Activated CD8-positive, alpha-beta T cell treated with anti-CD3 and anti-CD28 coated beads, Interleukin-2, amount 10 ng/mL, durations not matched to agents 7 days and 5 days (primary cell): ENCODE measurements around the gene XKR7. TPM values are rescaled to one million over a fixed set of nuclear protein-coding genes. Genes with fewer than 3 reads are reported as not detected.

Experiments used
- ATAC-seq: fragments of 150-1000 bp; cut with Tn5 transposase; one replicate; pipeline ENCODE4 v1.10.0; 2021; ENCODE audit warnings: moderate library complexity
- CTCF ChIA-PET: fragments of 350-600 bp; sonication (Branson Sonifier 250); formaldehyde crosslinking; loops from one replicate; lab custom pipeline; 2021; ENCODE audit warnings: antibody characterized with exemption; lab: Charles Lee
- POLR2A ChIA-PET: fragments of 350-600 bp; sonication (Branson Sonifier 250); formaldehyde crosslinking; loops from one replicate; lab custom pipeline; 2021; ENCODE audit warnings: antibody characterized with exemption; lab: Charles Lee
- DNase-seq: peaks from one replicate; pipeline ENCODE4 v3.0.0-alpha.2; 2020
- H3K27ac Mint-ChIP-seq: one replicate; pipeline ENCODE4 v1.8.0; 2021; ENCODE audit warnings: mild to moderate bottlenecking, mixed read lengths
- H3K27me3 Mint-ChIP-seq: one replicate; pipeline ENCODE4 v1.8.0; 2021; ENCODE audit warnings: low read depth, mixed read lengths
- H3K36me3 Mint-ChIP-seq: one replicate; pipeline ENCODE4 v1.8.0; 2021; ENCODE audit warnings: low read depth, mixed read lengths
- H3K4me1 Mint-ChIP-seq: one replicate; pipeline ENCODE4 v1.8.0; 2021; ENCODE audit warnings: low read depth, mixed read lengths
- H3K4me3 Mint-ChIP-seq: one replicate; pipeline ENCODE4 v1.8.0; 2021; ENCODE audit warnings: mild to moderate bottlenecking, mixed read lengths
- H3K9me3 Mint-ChIP-seq: one replicate; pipeline ENCODE4 v1.8.0; 2022; ENCODE audit warnings: mixed read lengths; ENCODE audit not compliant: insufficient read depth
- total RNA-seq, 2 experiments: library from RNA; stranded (reverse); gene quantifications; one replicate each; pipeline ENCODE4 v1.2.3, GENCODE V29; 2021

Gene XKR7
- total RNA-seq, 2 experiments from 2014 or later: 0.03 TPM; not detected in 1

DNA sequence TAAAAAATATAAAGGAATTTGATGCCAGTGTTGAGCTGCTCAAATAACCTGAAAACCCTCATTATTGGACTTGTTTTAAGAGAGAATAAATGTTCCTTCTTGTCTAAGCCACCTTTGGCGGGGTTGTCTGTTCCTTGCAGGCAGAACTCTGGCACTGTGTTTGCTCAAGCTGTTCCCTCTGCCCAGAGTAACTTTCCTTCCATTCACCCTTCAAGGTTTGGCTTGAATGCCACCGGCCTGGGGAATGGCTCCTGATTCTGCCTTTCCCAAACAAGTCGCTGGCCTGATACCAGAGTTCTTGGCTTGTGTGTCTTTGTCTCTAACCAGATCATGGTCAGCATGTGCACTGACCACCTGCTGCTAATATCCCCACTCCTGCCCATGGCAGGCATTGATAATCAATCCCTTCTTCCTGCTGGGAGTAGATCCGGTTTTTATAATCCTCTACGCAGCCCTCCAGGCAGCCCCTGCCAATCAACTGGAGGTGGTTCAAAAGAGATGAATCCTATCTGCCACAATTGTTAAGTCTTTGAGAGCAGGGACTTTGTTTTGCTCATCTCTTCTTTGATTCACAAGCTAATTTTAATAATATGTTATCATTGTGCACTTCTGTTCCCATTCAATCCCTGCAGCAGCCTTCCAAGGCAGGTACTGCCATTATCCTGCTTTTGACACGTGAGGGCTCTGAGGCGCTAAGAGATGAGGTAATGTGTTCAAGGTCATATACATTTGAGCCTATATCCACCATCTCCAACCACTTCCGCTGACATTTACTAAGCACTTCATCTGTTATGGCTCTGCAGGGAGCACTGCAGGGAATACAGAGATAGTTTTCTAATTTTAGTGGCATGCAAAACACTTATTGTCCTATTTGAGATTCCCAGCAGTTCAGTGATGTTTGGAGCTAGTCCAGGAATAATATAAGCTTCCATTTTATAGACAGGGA is 39.2 kb downstream of the XKR7 start:
- DNase-seq (no peak), ATAC-seq (no peak)
- Mint-ChIP-seq H3K27ac (no peak overlapping the region), H3K27me3 (no peaks in the 10 kb centered on the region), H3K36me3 (no peaks in the 10 kb centered on the region), H3K9me3 (no peaks in the 10 kb centered on the region), H3K4me3 (no peak overlapping the region), H3K4me1 (peaks cover 13% of the 10 kb centered on the region)
- ChIA-PET CTCF (interaction anchor here (1.1 to 2.3 kb wide), 2 partner anchors 11 to 24 kb away, joined by 3 to 12 read pairs; no protein-coding TSS in a partner anchor), POLR2A (interaction anchor here (0.8 kb wide), 1 partner anchor 56 kb away, joined by 3 read pairs; no protein-coding TSS in a partner anchor)

DNA sequence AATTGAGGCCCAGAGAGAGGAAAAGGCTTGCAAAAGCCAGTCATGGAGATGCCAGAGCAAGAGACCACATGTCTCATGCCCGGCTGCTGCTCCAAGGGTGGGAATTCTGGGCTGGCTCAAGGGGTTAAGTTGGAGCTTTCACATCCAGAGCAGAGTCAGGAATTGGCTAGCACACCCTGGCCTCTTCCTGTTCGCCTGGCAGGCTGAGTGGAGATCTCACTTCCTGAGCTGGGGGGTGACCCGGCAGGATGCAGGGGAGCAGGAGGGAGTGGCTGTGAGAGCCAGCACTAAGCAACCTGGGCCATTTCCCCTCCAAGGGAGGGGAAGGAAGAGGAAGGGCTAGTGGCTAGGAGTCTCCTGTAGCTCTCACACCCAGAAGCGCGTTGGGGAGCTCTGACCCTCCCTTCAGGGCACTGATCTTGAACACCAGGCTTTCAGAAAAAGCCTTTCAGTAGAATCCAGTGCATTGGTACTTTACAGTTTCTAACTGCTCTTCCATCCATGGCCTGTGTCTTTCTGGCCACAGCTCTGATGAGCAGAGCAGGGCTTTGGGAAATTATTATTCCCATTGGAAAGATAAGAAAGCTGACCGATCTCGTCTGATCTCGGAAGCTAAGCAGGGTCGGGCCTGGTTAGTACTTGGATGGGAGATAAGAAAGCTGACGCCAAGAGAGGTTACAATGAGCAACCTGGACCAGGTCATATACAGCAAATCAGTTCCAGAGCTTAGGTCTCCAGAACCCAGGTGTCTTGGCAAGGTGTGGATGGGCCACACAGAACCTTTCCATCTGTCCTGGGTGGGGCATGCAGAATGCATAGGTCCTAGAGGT is 40.1 kb downstream of the XKR7 start:
- no peak overlapping the region for H3K27ac Mint-ChIP-seq
- no peak overlapping the region for H3K4me3 Mint-ChIP-seq
- H3K9me3 Mint-ChIP-seq: no peaks in the 10 kb centered on the region
- no peaks in the 10 kb centered on the region for H3K27me3 Mint-ChIP-seq
- ChIA-PET CTCF (interaction anchor here (1.1 to 2.3 kb wide), 3 partner anchors 10 to 84 kb away, joined by 3 to 12 read pairs (median 4); no protein-coding TSS in a partner anchor), POLR2A (interaction anchor here (0.8 kb wide), 1 partner anchor 57 kb away, joined by 3 read pairs; no protein-coding TSS in a partner anchor)
- ATAC-seq: peak; percentile 27
- H3K4me1 Mint-ChIP-seq: peaks cover 13% of the 10 kb centered on the region
- peak; percentile 25 for DNase-seq
- H3K36me3 Mint-ChIP-seq: no peaks in the 10 kb centered on the region

DNA sequence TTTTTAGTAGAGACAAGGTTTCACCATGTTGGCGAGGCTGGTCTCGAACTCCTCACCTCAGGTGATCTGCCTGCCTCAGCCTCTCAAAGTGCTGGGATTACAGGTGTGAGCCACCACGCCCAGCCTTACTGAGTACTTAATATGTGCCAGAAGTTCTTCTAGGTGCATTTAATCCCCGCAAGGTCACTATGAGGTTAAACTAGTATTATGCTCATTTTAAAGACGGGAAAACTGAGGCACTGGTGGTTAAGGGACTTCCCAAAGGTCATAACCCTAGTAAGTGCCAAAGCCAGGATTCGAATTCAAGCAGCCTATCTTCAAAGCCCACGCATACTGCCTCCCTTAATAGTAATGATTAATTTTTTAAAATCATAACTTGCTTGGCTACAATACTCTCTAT is 41.6 kb downstream of the XKR7 start:
- H3K4me3 Mint-ChIP-seq: no peak overlapping the region
- ATAC-seq (no peak), DNase-seq (no peak)
- H3K9me3 Mint-ChIP-seq: no peaks in the 10 kb centered on the region
- H3K36me3 Mint-ChIP-seq: no peaks in the 10 kb centered on the region
- no peak overlapping the region for H3K27ac Mint-ChIP-seq
- peaks cover 13% of the 10 kb centered on the region for H3K4me1 Mint-ChIP-seq
- CTCF ChIA-PET: interaction anchor here (2.3 kb wide), 1 partner anchor 21 kb away, joined by 12 read pairs; no protein-coding TSS in a partner anchor
- POLR2A ChIA-PET: no interaction called here
- H3K27me3 Mint-ChIP-seq: peaks cover 3% of the 10 kb centered on the region

DNA sequence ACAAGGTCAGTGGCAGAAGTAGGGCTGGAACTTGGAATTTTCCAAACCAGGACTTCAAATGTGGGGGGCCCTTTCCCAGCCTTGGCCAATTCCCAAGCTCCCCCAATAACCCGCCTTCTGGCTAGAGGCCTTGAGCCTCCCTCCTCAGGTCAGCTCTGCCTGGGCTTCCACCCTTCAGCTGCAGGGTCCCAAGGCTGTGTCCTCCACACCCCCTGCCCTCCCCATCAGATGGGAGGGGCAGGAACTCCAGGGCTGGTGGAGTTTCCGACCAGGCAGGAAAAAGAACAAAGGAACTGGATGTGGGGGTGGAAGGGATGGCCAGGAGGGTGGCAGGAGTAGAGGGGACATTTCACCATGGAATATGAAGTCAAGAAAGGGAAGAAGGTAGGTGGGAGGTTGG is 42.1 kb downstream of the XKR7 start, which contains the start of gene CCM2L:
TSS of gene CCM2L (plus strand) at position 338 of the 400 bp plus-strand sequence. CDS start at position 355, 17 bp downstream.
- ATAC-seq: no peak
- Mint-ChIP-seq H3K4me1 (peaks cover 13% of the 10 kb centered on the region), H3K9me3 (no peaks in the 10 kb centered on the region), H3K36me3 (no peaks in the 10 kb centered on the region), H3K27ac (no peak within 1 kb of the TSS), H3K27me3 (peaks cover 5% of the 10 kb centered on the region), H3K4me3 (no peak within 1 kb of the TSS)
- POLR2A ChIA-PET: no interaction called here
- DNase-seq: no peak
- CTCF ChIA-PET: no interaction called here

DNA sequence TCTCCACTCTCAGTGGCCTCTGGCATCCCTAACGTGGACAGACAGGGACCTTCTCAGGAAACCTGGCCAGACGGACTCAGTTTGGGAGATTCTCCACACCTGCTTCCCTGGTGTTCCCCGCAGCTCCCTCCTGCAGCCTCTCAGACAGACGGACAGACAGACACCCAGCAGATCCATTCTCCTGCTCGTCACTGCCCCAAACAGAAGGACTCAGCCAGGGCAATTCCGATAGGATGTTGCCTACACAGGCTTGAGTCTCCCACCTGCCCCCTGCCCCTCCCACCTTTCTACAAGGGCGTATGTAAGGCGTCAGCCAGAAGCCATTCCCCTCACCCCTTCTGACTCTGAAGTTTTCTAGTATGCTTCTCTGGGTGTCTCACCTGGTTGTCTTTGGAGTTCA is 42.7 kb downstream of the XKR7 start:
- ChIA-PET POLR2A (no interaction called here), CTCF (no interaction called here)
- Mint-ChIP-seq H3K27me3 (peaks cover 11% of the 10 kb centered on the region), H3K4me3 (no peak overlapping the region), H3K27ac (no peak overlapping the region), H3K9me3 (no peaks in the 10 kb centered on the region), H3K36me3 (no peaks in the 10 kb centered on the region), H3K4me1 (peaks cover 13% of the 10 kb centered on the region)
- DNase-seq: no peak
- no peak for ATAC-seq

DNA sequence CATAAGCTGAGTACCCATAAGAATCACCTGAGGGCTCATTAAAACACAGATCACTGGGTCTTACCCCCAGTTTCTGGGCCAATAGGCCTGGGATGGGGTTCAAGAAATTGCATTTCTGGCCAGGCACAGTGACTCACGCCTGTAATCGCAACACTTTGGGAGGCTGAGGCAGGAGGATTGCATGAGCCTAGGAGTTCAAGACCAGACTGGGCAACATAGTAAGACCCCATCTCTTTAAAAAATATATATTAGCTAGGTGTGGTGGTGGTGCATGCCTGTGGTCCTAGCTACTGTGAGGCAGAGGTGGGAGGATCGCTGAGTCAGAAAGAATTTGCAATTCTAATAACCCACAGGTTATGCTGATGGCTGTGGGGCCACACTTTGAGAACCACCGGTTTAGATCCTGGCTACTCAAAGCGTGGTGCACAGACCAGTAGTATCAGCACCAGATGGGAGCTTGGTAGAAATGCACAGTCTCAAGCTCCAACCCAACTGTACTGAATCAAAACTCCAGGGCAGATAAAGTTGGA is 44.3 kb downstream of the XKR7 start:
- Mint-ChIP-seq H3K4me3 (no peak overlapping the region), H3K9me3 (no peaks in the 10 kb centered on the region), H3K36me3 (no peaks in the 10 kb centered on the region), H3K4me1 (peaks cover 13% of the 10 kb centered on the region), H3K27me3 (peaks cover 13% of the 10 kb centered on the region), H3K27ac (no peak overlapping the region)
- ChIA-PET CTCF (interaction anchor here (0.7 to 1.6 kb wide), 5 partner anchors 17 to 178 kb away, joined by 3 to 9 read pairs (median 3); no protein-coding TSS in a partner anchor), POLR2A (no interaction called here)
- DNase-seq (no peak), ATAC-seq (no peak)

DNA sequence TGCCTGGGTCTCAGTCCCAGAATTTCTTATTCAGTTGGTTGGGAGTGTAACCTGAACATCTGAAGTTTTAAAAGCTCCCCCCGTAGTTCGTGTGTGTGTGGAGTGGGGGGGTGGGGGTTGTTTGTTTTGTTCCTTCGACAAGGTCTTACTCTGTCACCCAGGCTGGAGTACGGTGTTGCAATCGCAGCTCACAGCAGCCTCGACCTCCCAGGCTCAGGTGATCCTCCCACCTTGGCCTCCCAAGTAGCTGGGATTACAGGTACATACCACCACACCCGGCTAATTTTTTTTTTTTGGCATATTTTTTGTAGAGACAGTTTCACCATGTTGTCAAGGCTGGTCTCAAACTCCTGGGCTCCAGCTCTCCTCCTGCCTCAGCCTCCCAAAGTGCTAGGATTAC is 45.4 kb downstream of the XKR7 start:
- peaks cover 22% of the 10 kb centered on the region for H3K27me3 Mint-ChIP-seq
- no peak for DNase-seq
- H3K4me3 Mint-ChIP-seq: no peak overlapping the region
- no peak for ATAC-seq
- no peak overlapping the region for H3K27ac Mint-ChIP-seq
- CTCF ChIA-PET: interaction anchor here (1.3 to 1.6 kb wide), 3 partner anchors 18 to 180 kb away, joined by 3 to 9 read pairs (median 5); no protein-coding TSS in a partner anchor
- peaks cover 7% of the 10 kb centered on the region for H3K4me1 Mint-ChIP-seq
- POLR2A ChIA-PET: no interaction called here
- H3K36me3 Mint-ChIP-seq: no peaks in the 10 kb centered on the region
- no peaks in the 10 kb centered on the region for H3K9me3 Mint-ChIP-seq

DNA sequence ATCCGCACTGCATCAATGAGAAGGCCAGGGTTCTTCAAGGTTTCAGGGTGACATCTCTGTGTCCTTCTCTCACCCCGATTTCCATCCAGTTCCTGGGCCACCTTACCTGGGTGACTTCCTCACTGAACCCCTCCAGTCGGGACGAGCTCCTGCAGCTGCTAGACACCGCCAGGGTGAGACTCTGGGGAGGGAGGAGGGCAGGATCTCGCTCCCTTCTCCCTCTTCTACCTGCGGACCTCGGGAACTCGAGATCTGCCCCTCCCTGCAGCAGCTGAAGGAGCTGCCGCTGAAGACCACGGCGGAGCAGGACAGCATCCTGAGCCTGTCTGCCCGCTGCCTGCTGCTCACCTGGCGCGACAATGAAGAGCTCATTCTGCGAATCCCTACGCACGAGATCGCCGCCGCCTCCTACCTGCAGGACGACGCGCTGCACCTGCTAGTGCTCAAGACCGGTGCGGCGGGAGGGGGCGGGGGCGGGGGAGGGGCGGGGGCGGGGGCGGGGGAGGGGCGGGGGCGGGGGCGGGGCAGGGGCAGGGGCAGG is 49.8 kb downstream of the XKR7 start:
- Mint-ChIP-seq H3K9me3 (no peaks in the 10 kb centered on the region), H3K4me3 (peak overlapping the region; percentile 45), H3K27ac (no peak overlapping the region), H3K4me1 (peaks cover 19% of the 10 kb centered on the region), H3K27me3 (peaks cover 56% of the 10 kb centered on the region), H3K36me3 (peaks cover 3% of the 10 kb centered on the region)
- peak; percentile 53 for DNase-seq
- CTCF ChIA-PET: interaction anchor here (0.6 to 2.0 kb wide), 11 partner anchors 10 to 634 kb away, joined by 3 to 13 read pairs (median 3); no protein-coding TSS in a partner anchor
- POLR2A ChIA-PET: no interaction called here
- ATAC-seq: peak; percentile 37

DNA sequence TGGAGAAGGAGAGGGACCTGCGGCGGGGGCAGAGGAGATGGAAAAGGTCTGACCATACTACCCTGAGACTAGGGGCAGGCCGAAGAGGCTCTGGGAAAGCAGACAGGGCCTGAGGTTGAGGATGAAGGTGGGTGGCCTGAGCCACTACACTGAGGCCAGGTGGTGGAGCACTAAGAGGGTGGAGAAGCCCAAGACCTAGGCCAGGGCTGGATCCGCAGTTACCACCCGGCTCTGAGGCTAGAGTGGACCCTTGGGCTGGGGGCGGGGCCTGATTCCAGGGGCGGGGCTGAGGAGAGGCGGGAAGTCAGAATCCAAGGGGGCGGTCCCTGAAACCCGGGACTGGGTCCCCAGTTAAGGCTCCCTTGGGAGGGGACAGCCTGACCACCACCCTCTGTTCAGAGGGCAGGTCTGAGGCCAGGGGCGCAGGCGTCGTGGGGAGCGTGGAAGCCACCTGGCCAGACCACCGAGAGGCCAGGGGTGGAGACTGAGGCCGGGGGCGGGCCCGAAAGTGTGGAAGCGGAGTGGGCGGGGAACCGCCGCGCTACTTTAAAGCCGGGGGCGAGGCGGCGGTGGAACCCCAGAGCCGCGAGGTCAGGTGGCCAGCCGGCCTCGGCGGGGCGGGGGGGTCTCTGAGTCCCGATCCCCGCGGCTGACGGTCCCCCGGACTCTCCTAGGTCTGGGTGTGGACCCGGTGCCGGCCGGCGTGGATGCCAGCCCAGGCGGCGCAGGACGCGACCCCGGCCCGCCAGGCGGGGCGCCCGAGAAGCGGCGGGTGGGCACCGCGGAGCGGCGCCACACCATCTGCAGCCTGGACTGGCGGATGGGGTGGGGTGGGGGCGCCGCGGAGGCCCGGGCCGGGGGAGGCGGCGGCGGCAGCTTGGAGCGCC is 50.6 kb downstream of the XKR7 start:
- ChIA-PET POLR2A (no interaction called here), CTCF (interaction anchor here (0.7 to 2.0 kb wide), 7 partner anchors 10 to 166 kb away, joined by 3 to 13 read pairs (median 3); no protein-coding TSS in a partner anchor)
- Mint-ChIP-seq H3K36me3 (peaks cover 3% of the 10 kb centered on the region), H3K27me3 (peaks cover 61% of the 10 kb centered on the region), H3K9me3 (no peaks in the 10 kb centered on the region), H3K27ac (no peak overlapping the region), H3K4me1 (peaks cover 19% of the 10 kb centered on the region), H3K4me3 (peak overlapping the region; percentile 70)
- DNase-seq: peak; percentile 51
- ATAC-seq: peak; percentile 72

DNA sequence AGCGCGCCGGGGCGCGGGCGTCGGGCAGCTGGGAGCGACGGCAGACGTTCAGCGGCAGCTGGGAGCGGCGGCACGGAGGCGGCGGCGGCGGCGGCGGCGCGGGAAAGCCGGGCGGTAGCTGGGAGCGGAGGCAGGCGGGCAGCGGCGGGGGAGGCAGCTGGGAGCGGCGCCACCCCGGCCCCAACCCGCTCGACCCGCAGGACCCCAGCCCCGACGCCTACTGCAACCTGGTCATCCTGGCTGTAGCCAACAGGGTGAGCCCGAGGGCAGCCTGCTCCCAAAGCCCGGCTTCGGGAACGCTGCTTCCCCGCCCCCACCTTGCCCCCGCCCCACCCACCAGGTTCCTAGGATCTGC is 51.2 kb downstream of the XKR7 start:
- ChIA-PET POLR2A (no interaction called here), CTCF (interaction anchor here (5.4 kb wide), 1 partner anchor 13 kb away, joined by 34 read pairs; no protein-coding TSS in a partner anchor)
- Mint-ChIP-seq H3K9me3 (no peaks in the 10 kb centered on the region), H3K4me1 (peaks cover 19% of the 10 kb centered on the region), H3K36me3 (peaks cover 3% of the 10 kb centered on the region), H3K4me3 (peak overlapping the region; percentile 65), H3K27ac (no peak overlapping the region), H3K27me3 (peaks cover 67% of the 10 kb centered on the region)
- DNase-seq (no peak), ATAC-seq (peak; percentile 21)
